Loucy (cell line): ENCODE results near the gene CR2.

ENCODE experiments used
- H2AFZ ChIP-seq: fragments of 200-600 bp; sonication (generic); 2 replicates; pipeline ENCODE4 v1.6.0; 2016; ENCODE audit warnings: antibody characterized with exemption, mild to moderate bottlenecking, low read length, moderate library complexity
- H3F3A ChIP-seq: fragments of 200-600 bp; 2 replicates; pipeline ENCODE4 v1.6.0; 2016; ENCODE audit warnings: antibody characterized with exemption, low read depth, mild to moderate bottlenecking
- H3K27me3 ChIP-seq: fragments of 200-600 bp; sonication (generic); 2 replicates; pipeline ENCODE4 v1.6.1; 2014; ENCODE audit warnings: low read length, mild to moderate bottlenecking; ENCODE audit not compliant: insufficient read depth, poor library complexity, severe bottlenecking
- H3K36me3 ChIP-seq: fragments of 200-600 bp; sonication (generic); 2 replicates; pipeline ENCODE4 v1.6.1; 2016; ENCODE audit warnings: low read length; ENCODE audit not compliant: insufficient read depth
- H3K4me1 ChIP-seq: fragments of 200-600 bp; sonication (generic); 2 replicates; pipeline ENCODE4 v1.5.1; 2014; ENCODE audit warnings: low read length, mild to moderate bottlenecking; ENCODE audit not compliant: insufficient read depth, poor library complexity, severe bottlenecking
- H3K4me2 ChIP-seq: fragments of 200-600 bp; sonication (generic); 2 replicates; pipeline ENCODE4 v1.6.0; 2014; ENCODE audit warnings: antibody characterized with exemption, low read length, low read depth, mild to moderate bottlenecking; ENCODE audit not compliant: poor library complexity, severe bottlenecking
- H3K4me3 ChIP-seq: fragments of 200-600 bp; sonication (generic); 2 replicates; pipeline ENCODE4 v1.5.1; 2014; ENCODE audit warnings: low read length, mild to moderate bottlenecking, mixed read lengths; ENCODE audit not compliant: poor library complexity, severe bottlenecking
- H3K79me2 ChIP-seq: fragments of 200-600 bp; sonication (generic); 2 replicates; pipeline ENCODE4 v1.6.1; 2014; ENCODE audit warnings: low read length; ENCODE audit not compliant: insufficient read depth
- H3K9ac ChIP-seq: fragments of 200-600 bp; sonication (generic); 2 replicates; pipeline ENCODE4 v1.6.0; 2014; ENCODE audit warnings: mild to moderate bottlenecking, low read depth, low read length, moderate library complexity; ENCODE audit not compliant: poor library complexity, severe bottlenecking
- H3K9me2 ChIP-seq: fragments of 200-600 bp; sonication (generic); replicated peaks from 2 replicates; pipeline ENCODE4 v1.6.1; 2016; ENCODE audit warnings: low read depth, low read length, mixed read lengths
- H3K9me3 ChIP-seq: fragments of 200-600 bp; sonication (generic); 2 replicates; pipeline ENCODE4 v1.6.1; 2014; ENCODE audit warnings: mild to moderate bottlenecking, antibody characterized with exemption, low read length, low read depth; ENCODE audit not compliant: insufficient read depth
- H4K20me1 ChIP-seq: fragments of 200-600 bp; sonication (generic); 2 replicates; pipeline ENCODE4 v1.6.0; 2014; ENCODE audit warnings: antibody characterized with exemption, low read length, mild to moderate bottlenecking; ENCODE audit not compliant: insufficient read depth, poor library complexity, severe bottlenecking
- CTCF ChIP-seq: fragments of 200-600 bp; sonication (generic); conservative IDR thresholded peaks from 2 replicates; pipeline ENCODE4 v1.5.1; 2014; ENCODE audit warnings: mild to moderate bottlenecking, antibody characterized with exemption, low read length
- EZH2phosphoT487 ChIP-seq: fragments of 200-600 bp; IDR thresholded peaks from 2 replicates; pipeline ENCODE4 v1.6.1; 2018; ENCODE audit warnings: antibody characterized with exemption, mild to moderate bottlenecking, moderate library complexity, borderline replicate concordance

Gene CR2

GRCh38 chr1:207421078-207421477 lies 33.0 kb upstream of the CR2 start:
- Histone ChIP-seq H3F3A (no peaks in the 10 kb centered on the region), H3K36me3 (no peaks in the 10 kb centered on the region), H3K79me2 (no peaks in the 10 kb centered on the region), H3K9me3 (no peaks in the 10 kb centered on the region), H4K20me1 (no peaks in the 10 kb centered on the region), H3K9me2 (no peaks in the 10 kb centered on the region), H2AFZ (no peak overlapping the region), H3K27me3 (no peaks in the 10 kb centered on the region), H3K4me3 (no peak overlapping the region), H3K4me1 (no peaks in the 10 kb centered on the region), H3K9ac (no peak overlapping the region), H3K4me2 (no peak overlapping the region)
- TF ChIP-seq EZH2phosphoT487 (no peak), CTCF (no peak)

- H3F3A ChIP-seq = no peaks in the 10 kb centered on the region
- H2AFZ ChIP-seq = no peak overlapping the region
- H3K4me1 ChIP-seq = no peaks in the 10 kb centered on the region
- no peaks in the 10 kb centered on the region for H3K27me3 ChIP-seq
- H3K9ac ChIP-seq = no peak overlapping the region
- TF ChIP-seq EZH2phosphoT487 (no peak), CTCF (no peak)
- H3K4me2 ChIP-seq = no peak overlapping the region
- H3K9me3 ChIP-seq = no peaks in the 10 kb centered on the region
- H3K36me3 ChIP-seq = no peaks in the 10 kb centered on the region
- no peaks in the 10 kb centered on the region for H4K20me1 ChIP-seq
- no peak overlapping the region for H3K4me3 ChIP-seq
- no peaks in the 10 kb centered on the region for H3K79me2 ChIP-seq
- no peaks in the 10 kb centered on the region for H3K9me2 ChIP-seq
These were observed 30.4 kb upstream of the CR2 start for GRCh38 chr1:207423560-207424292.

GRCh38 chr1:207424570-207425131 lies 29.5 kb upstream of the CR2 start:
- no peak overlapping the region for H3K4me2 ChIP-seq
- no peaks in the 10 kb centered on the region for H4K20me1 ChIP-seq
- no peaks in the 10 kb centered on the region for H3K27me3 ChIP-seq
- no peak overlapping the region for H3K9ac ChIP-seq
- no peaks in the 10 kb centered on the region for H3K9me2 ChIP-seq
- H3K4me3 ChIP-seq = no peak overlapping the region
- TF ChIP-seq EZH2phosphoT487 (no peak), CTCF (no peak)
- H3K9me3 ChIP-seq = no peaks in the 10 kb centered on the region
- no peaks in the 10 kb centered on the region for H3F3A ChIP-seq
- no peaks in the 10 kb centered on the region for H3K79me2 ChIP-seq
- H2AFZ ChIP-seq = no peak overlapping the region
- H3K4me1 ChIP-seq = no peaks in the 10 kb centered on the region
- H3K36me3 ChIP-seq = no peaks in the 10 kb centered on the region
